IMR-90 (cell line): ENCODE data around the gene S100A11. TPM values are rescaled to one million over a fixed set of nuclear protein-coding genes. Genes with fewer than 3 reads are reported as not detected.

Experiments used
- ATAC-seq: fragments of 200-7000 bp; cut with Tn5 transposase; 2 replicates; pipeline ENCODE4 v1.9.1; 2020; ENCODE audit warnings: low read depth, mild to moderate bottlenecking, moderate library complexity
- BruUV-seq: library from RNA; stranded (reverse); fragments of 400-500 nt; replicated peaks from 2 replicates; lab custom pipeline; 2021; lab: Mats Ljungman, UMichigan
- CTCF ChIA-PET: fragments of 300-600 bp; formaldehyde crosslinking; extraction: SDS; loops from one replicate; lab custom pipeline; 2021; ENCODE audit warnings: antibody characterized with exemption; lab: Yijun Ruan, JAX
- POLR2A ChIA-PET: fragments of 300-600 bp; sonication (Branson Sonifier 250); formaldehyde crosslinking; loops from one replicate; lab custom pipeline; 2022; ENCODE audit warnings: antibody characterized with exemption; ENCODE audit not compliant: unreplicated experiment; lab: Charles Lee
- DNase-seq: peaks from one replicate; pipeline ENCODE4 v3.0.0; 2013
- H2AFZ ChIP-seq: replicated peaks from 2 replicates; pipeline ENCODE3; 2013; ENCODE audit warnings: low read length, mild to moderate bottlenecking; ENCODE audit not compliant: poor library complexity
- H2AK5ac ChIP-seq: 2 replicates; pipeline ENCODE4 v1.6.1; 2013; ENCODE audit warnings: low read depth, low read length, inconsistent platforms
- H2AK9ac ChIP-seq: replicated peaks from 2 replicates; pipeline ENCODE3; 2013; ENCODE audit warnings: mild to moderate bottlenecking, low read depth, low read length, moderate library complexity; ENCODE audit not compliant: poor library complexity
- H2BK120ac ChIP-seq: 2 replicates; pipeline ENCODE4 v1.6.1; 2013; ENCODE audit warnings: low read depth, low read length, inconsistent platforms
- H2BK15ac ChIP-seq: 3 replicates; pipeline ENCODE4 v1.6.1; 2013; ENCODE audit warnings: low read depth, low read length, inconsistent platforms
- H2BK20ac ChIP-seq: 2 replicates; pipeline ENCODE4 v1.6.1; 2013; ENCODE audit warnings: low read depth, mild to moderate bottlenecking, inconsistent platforms, low read length, moderate library complexity
- H2BK5ac ChIP-seq: 2 replicates; pipeline ENCODE4 v1.6.1; 2013; ENCODE audit warnings: mild to moderate bottlenecking, low read depth, low read length, inconsistent platforms; ENCODE audit not compliant: poor library complexity, severe bottlenecking
- H3K14ac ChIP-seq: replicated peaks from 2 replicates; pipeline ENCODE4 v1.6.1; 2013; ENCODE audit warnings: low read depth, low read length, inconsistent platforms
- H3K18ac ChIP-seq: 2 replicates; pipeline ENCODE4 v1.6.1; 2013; ENCODE audit warnings: low read depth, low read length, control low read depth
- H3K23ac ChIP-seq: 2 replicates; pipeline ENCODE4 v1.6.1; 2013; ENCODE audit warnings: low read depth, low read length, inconsistent platforms
- H3K27ac ChIP-seq: 2 replicates; pipeline ENCODE4 v1.5.1; 2013; ENCODE audit warnings: mild to moderate bottlenecking, control low read depth, low read length; ENCODE audit not compliant: insufficient read depth
- H3K27me3 ChIP-seq: 2 replicates; pipeline ENCODE4 v1.6.1; 2013; ENCODE audit warnings: low read length; ENCODE audit not compliant: control insufficient read depth, insufficient read depth
- H3K36me3 ChIP-seq: 2 replicates; pipeline ENCODE4 v1.6.1; 2013; ENCODE audit warnings: low read length, mixed read lengths; ENCODE audit not compliant: control insufficient read depth, insufficient read depth
- H3K4ac ChIP-seq: 2 replicates; pipeline ENCODE4 v1.6.1; 2013; ENCODE audit warnings: low read depth, low read length, inconsistent platforms
- H3K4me1 ChIP-seq: 2 replicates; pipeline ENCODE4 v1.6.1; 2013; ENCODE audit warnings: low read length, mixed read lengths; ENCODE audit not compliant: control insufficient read depth, insufficient read depth
- H3K4me2 ChIP-seq: 2 replicates; pipeline ENCODE4 v1.6.1; 2013; ENCODE audit warnings: low read depth, mild to moderate bottlenecking, control low read depth, low read length, moderate library complexity
- H3K4me3 ChIP-seq: 2 replicates; pipeline ENCODE4 v1.5.1; 2013; ENCODE audit warnings: low read depth, mild to moderate bottlenecking, control low read depth, low read length, moderate library complexity; ENCODE audit not compliant: insufficient read depth
- H3K56ac ChIP-seq: 2 replicates; pipeline ENCODE4 v1.6.1; 2013; ENCODE audit warnings: low read length, inconsistent platforms; ENCODE audit not compliant: insufficient read depth; ENCODE audit errors: extremely low read depth
- H3K79me1 ChIP-seq, 2 experiments: 2 replicates each; pipeline ENCODE4 v1.6.1; 2013; ENCODE audit warnings: low read length in 2 of 2, inconsistent platforms in 1 of 2, low read depth in 1 of 2
- H3K9ac ChIP-seq: 2 replicates; pipeline ENCODE4 v1.6.1; 2013; ENCODE audit warnings: low read depth, low read length, control low read depth
- H3K9me1 ChIP-seq: 2 replicates; pipeline ENCODE4 v1.6.1; 2013; ENCODE audit warnings: low read length, inconsistent platforms; ENCODE audit not compliant: insufficient read depth
- H3K9me3 ChIP-seq: 2 replicates; pipeline ENCODE4 v1.6.1; 2013; ENCODE audit warnings: low read length; ENCODE audit not compliant: control insufficient read depth, insufficient read depth
- H4K20me1 ChIP-seq: 2 replicates; pipeline ENCODE4 v1.6.1; 2013; ENCODE audit warnings: low read length, inconsistent platforms; ENCODE audit not compliant: insufficient read depth
- H4K5ac ChIP-seq: 2 replicates; pipeline ENCODE4 v1.6.1; 2013; ENCODE audit warnings: mild to moderate bottlenecking, low read depth, low read length, control low read depth
- H4K8ac ChIP-seq, 2 experiments: 2 replicates each; pipeline ENCODE4 v1.6.1; 2013; ENCODE audit warnings: low read depth in 2 of 2, low read length in 2 of 2, control low read depth in 1 of 2, inconsistent platforms in 1 of 2
- H4K91ac ChIP-seq: 2 replicates; pipeline ENCODE4 v1.6.1; 2013; ENCODE audit warnings: low read depth, low read length, inconsistent platforms; ENCODE audit not compliant: insufficient read depth
- BHLHE40 ChIP-seq: fragments of 150-350 bp; IDR thresholded peaks from 2 replicates; pipeline ENCODE4 v1.6.1; 2016; ENCODE audit warnings: mild to moderate bottlenecking, low read depth, low read length
- CEBPB ChIP-seq: IDR thresholded peaks from 2 replicates; pipeline ENCODE4 v1.6.1; 2012; ENCODE audit warnings: low read depth, low read length, improper control_type of control experiment
- ELK1 ChIP-seq: fragments of 150-350 bp; IDR thresholded peaks from 2 replicates; pipeline ENCODE4 v1.6.1; 2016; ENCODE audit warnings: low read depth, mild to moderate bottlenecking, low read length, moderate library complexity, borderline replicate concordance
- FOS ChIP-seq: fragments of 150-350 bp; IDR thresholded peaks from 2 replicates; pipeline ENCODE4 v1.6.1; 2016; ENCODE audit warnings: low read depth, low read length
- MAFK ChIP-seq: IDR thresholded peaks from 2 replicates; pipeline ENCODE4 v1.6.1; 2012; ENCODE audit warnings: low read depth, low read length, improper control_type of control experiment
- MXI1 ChIP-seq: IDR thresholded peaks from 2 replicates; pipeline ENCODE4 v1.6.1; 2012; ENCODE audit warnings: low read depth, mild to moderate bottlenecking, low read length, moderate library complexity, borderline replicate concordance
- POLR2A ChIP-seq: IDR thresholded peaks from 2 replicates; pipeline ENCODE4 v1.6.1; 2012; ENCODE audit warnings: mild to moderate bottlenecking, low read depth, low read length
- RAD21 ChIP-seq: IDR thresholded peaks from 2 replicates; pipeline ENCODE4 v1.6.1; 2012; ENCODE audit warnings: low read length, improper control_type of control experiment
- RCOR1 ChIP-seq: IDR thresholded peaks from 2 replicates; pipeline ENCODE4 v1.6.1; 2012; ENCODE audit warnings: mild to moderate bottlenecking, low read length, improper control_type of control experiment; ENCODE audit not compliant: insufficient replicate concordance
- RFX5 ChIP-seq: IDR thresholded peaks from 2 replicates; pipeline ENCODE4 v1.8.0; 2012; ENCODE audit warnings: low read depth, mild to moderate bottlenecking, low read length, moderate library complexity
- SMC3 ChIP-seq: fragments of 150-350 bp; IDR thresholded peaks from 2 replicates; pipeline ENCODE4 v1.6.1; 2016; ENCODE audit warnings: low read depth, mild to moderate bottlenecking, antibody characterized with exemption, low read length, moderate library complexity
- USF2 ChIP-seq: fragments of 150-350 bp; IDR thresholded peaks from 2 replicates; pipeline ENCODE4 v1.6.1; 2017; ENCODE audit warnings: mild to moderate bottlenecking, antibody characterized with exemption, low read length, low read depth
- WGBS, 2 experiments: methylation state at CpG; one replicate each; pipeline versions ENCODE4 v1.1.5 to v1.1.7; 2013; ENCODE audit warnings: missing lambda C conversion rate in 2 of 2; ENCODE audit not compliant: insufficient read length in 1 of 2; ENCODE audit errors: extremely low coverage in 2 of 2; 5-methylcytosine and 5-hydroxymethylcytosine counted together
- dilution Hi-C: fragments of 300-500 bp; cut with HindIII; formaldehyde crosslinking; loops from one replicate; pipeline ENCODE4 v1.14.3; 2018; ENCODE audit warnings: low sequenced_read_pairs; ENCODE audit not compliant: unreplicated experiment
- in situ Hi-C: fragments of 300-500 bp; cut with MboI; formaldehyde crosslinking; loops from 3 replicates; pipeline ENCODE4 v1.14.3; 2019; ENCODE audit warnings: low sequenced_read_pairs, inconsistent platforms, mixed read lengths
- intact Hi-C: fragments of 100-400 bp; cut with micrococcal nuclease; formaldehyde crosslinking; loops from 2 replicates; pipeline ENCODE4 v1.10.0; 2022
- polyA plus RNA-seq, 3 experiments: library from polyadenylated mRNA; depleted of rRNA; stranded (reverse); fragments of >200 nt; gene quantifications; 2 replicates each; pipeline ENCODE4 v1.2.3, GENCODE V29; 2012; ENCODE audit warnings: low replicate concordance in 1 of 3
- total RNA-seq: library from RNA; depleted of rRNA; stranded (reverse); fragments of >200 nt; gene quantifications from 2 replicates; pipeline ENCODE4 v1.2.3, GENCODE V29; 2012

Gene S100A11
- total and polyA plus RNA-seq, 2 of the 4 experiments (the other 2 are of a cell fraction): 167 to 1,402 TPM

- Histone ChIP-seq H3K18ac (no peak overlapping the region), H2BK120ac (no peak overlapping the region), H3K9ac (no peak overlapping the region), H3K23ac (no peak overlapping the region), H4K5ac (no peak overlapping the region), H2AK5ac (no peak overlapping the region), H3K9me3 (no peaks in the 10 kb centered on the region), H3K56ac (no peak overlapping the region), H3K4me3 (no peak overlapping the region), H3K4ac (no peak overlapping the region), H2BK15ac (no peak overlapping the region), H2AK9ac (no peak overlapping the region), H4K8ac (no peak overlapping the region), H3K27me3 (peaks cover 28% of the 10 kb centered on the region), H3K14ac (no peak overlapping the region), H3K4me1 (no peaks in the 10 kb centered on the region; the same call in 1 of the 2 replicates), H3K4me2 (no peak overlapping the region), H3K9me1 (no peaks in the 10 kb centered on the region), H4K20me1 (no peaks in the 10 kb centered on the region), H4K91ac (no peak overlapping the region), H2AFZ (no peak overlapping the region), H3K36me3 (no peaks in the 10 kb centered on the region), H2BK5ac (no peak overlapping the region), H3K79me1 (no peaks in the 10 kb centered on the region), H3K27ac (no peak overlapping the region), H2BK20ac (no peak overlapping the region)
- in situ Hi-C loops (no loop called here), dilution Hi-C loops (no loop called here), intact Hi-C loops (no loop called here)
- ChIA-PET POLR2A (no interaction called here), CTCF (no interaction called here)
- DNase-seq (no peak), ATAC-seq (no peak)
- no TSS peak for BruUV-seq
- WGBS, 2 experiments: no CpG with 5 or more reads among the region's 1 CpG
- TF ChIP-seq FOS (no peak), RFX5 (no peak), MXI1 (no peak), RAD21 (no peak), RCOR1 (no peak), ELK1 (no peak), POLR2A (no peak), USF2 (no peak), SMC3 (no peak), CEBPB (no peak), BHLHE40 (no peak), MAFK (no peak)
Measured at GRCh38 chr1:152042030-152042429, 5.2 kb upstream of the S100A11 start.
